DMS53 treated with DMSO at 0.1 percent for 48 hours (cell line): ENCODE measurements around the gene SLC4A4.

Source experiments
- DNase-seq: peaks from one replicate; lab custom pipeline; 2025; ENCODE audit not compliant: unreplicated experiment; lab: John Stamatoyannopoulos, UW

The SLC4A4 gene

DNA sequence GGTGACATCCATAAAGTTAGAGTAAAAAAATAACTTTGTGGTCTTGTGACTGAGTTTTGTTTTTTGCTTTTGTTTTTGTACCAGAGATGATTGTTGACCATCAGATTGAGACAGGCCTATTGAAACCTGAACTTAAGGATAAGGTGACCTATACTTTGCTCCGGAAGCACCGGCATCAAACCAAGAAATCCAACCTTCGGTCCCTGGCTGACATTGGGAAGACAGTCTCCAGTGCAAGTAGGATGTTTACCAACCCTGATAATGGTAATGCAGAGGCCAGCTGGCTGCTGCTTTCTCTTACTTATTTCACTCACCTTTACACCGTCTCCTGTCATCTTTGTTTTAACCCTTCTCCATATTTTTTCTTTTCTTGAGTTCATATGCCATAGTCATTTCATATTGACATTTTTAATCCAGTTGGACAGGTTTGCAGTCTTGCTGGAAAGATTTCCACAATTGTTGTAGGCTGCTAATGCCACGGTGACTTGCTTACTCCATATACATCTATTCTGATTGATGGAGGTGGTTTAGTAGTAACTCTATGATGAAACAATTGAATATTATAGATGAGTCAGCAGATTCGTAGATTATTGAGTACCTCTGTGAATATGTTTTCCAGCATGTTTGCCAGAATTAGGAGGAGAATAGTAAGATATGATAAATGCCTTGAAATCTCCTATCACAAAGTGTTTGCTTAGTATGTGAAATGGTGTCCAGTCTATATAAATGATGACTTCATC, 18.3 kb downstream of the SLC4A4 start:
- DNase-seq: no peak

DNA sequence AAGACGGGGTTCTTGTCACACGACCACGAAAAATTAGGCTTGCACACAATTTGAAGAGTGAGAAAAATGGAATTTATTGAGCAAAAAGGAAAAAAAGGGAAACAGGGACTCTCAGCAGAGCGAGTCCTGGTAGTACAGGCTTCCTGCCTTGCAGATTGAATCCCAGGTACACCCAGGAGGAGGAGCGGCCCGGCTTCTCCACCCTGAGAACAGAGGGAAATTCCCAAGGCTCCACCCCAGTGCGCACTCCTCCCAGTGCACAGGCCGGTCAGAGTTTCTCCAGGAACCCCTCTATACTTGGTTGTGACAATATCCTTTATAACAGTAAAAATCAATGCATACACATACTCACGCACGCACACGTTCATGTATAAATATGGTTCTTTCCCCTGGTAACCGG, 22.0 kb downstream of the SLC4A4 start:
- no peak for DNase-seq

- DNase-seq: no peak
Observed at GRCh38 chr4:71361476-71361875, 22.7 kb downstream of the SLC4A4 start.

GRCh38 chr4:71366766-71367165, 27.9 kb downstream of the SLC4A4 start:
- DNase-seq: no peak

DNA sequence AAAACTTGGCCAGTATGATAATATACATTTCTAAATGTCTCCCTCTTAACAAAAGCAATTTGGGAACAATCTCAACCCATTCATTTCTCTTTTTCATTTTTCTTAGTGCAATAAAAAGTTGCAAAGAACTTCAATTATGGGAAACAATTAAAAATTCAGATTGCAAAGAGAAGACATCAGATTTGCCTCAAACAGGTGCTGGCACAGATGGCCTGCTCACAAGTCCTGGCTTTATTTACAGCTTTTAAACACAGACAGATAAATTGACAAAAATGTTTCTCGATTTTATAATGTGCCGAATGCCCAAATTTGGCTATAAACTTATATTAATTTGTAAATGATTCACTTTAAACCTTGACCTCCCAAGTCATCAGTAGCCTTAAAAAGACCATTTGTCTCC, 28.7 kb downstream of the SLC4A4 start:
- DNase-seq: no peak

GRCh38 chr4:71368906-71369305, 30.1 kb downstream of the SLC4A4 start:
- no peak for DNase-seq

GRCh38 chr4:71369536-71369935, 30.7 kb downstream of the SLC4A4 start:
- no peak for DNase-seq

GRCh38 chr4:71375494-71375893, 36.7 kb downstream of the SLC4A4 start:
- no peak for DNase-seq

- no peak for DNase-seq
Observed at GRCh38 chr4:71377561-71377960, 38.7 kb downstream of the SLC4A4 start.

- DNase-seq: no peak
Observed at GRCh38 chr4:71379126-71379525, 40.3 kb downstream of the SLC4A4 start.

DNA sequence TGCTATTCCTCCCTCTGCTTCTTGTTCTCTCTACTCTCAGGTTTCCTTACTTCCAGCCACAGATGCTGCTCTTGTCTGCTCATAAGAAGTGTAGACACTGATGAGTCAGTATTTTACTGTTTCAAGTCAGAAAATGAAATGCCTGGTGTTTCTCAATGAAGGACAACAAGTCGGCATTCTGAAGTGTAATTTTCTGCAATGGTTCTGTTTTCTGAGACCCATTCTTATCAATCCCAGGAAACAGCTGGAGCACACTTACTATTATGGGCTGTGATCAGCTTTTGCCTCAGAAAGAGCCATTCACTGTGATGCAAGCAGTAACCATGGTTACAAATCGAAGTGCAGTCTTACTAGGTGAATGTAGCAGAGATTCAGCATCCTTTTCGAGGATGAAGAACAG, 42.0 kb downstream of the SLC4A4 start:
- DNase-seq: no peak

DNA sequence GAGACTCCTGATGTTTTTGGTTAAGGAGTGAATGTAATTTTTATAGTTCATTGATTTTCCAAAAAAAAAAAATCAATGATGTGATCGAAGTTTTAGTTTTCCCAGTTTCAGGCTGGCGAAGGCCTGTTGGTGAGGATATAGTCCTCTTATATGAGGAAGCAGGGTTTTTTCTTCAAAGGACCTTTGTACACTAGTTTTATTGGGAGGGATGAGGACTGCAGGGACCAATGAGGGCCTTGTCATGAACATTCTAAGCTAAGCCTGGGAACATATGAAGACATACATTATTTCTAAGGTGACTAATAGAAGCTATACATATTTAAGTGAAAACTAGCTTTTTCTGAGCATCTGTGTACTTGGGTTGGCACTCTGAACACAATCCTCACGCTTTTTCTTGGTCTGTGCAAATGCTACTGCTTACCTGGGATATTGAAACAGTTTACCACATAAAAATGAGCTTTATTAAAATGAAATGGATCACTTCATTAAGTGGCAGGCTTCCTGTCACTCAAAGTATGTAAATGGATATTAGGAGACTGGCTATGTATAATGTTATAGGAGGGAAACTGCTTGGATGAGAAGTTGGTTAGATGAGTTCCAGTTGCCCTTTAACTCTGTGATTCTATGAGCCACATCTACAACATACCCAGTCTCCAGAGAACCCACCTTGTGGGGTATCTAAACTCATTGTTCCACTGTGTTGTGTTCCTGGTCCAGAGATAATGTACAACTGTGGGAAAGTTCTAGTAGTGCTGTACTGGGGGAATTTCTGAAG, 43.5 kb downstream of the SLC4A4 start:
- DNase-seq: no peak

- no peak for DNase-seq
Observed at GRCh38 chr4:71382900-71383560, 44.2 kb downstream of the SLC4A4 start.

GRCh38 chr4:71383984-71384383, 45.2 kb downstream of the SLC4A4 start:
- DNase-seq: no peak

- no peak for DNase-seq
Observed at GRCh38 chr4:71389149-71389827, 50.5 kb downstream of the SLC4A4 start.

- DNase-seq: no peak
Observed at GRCh38 chr4:71392109-71392508, 53.3 kb downstream of the SLC4A4 start.

DNA sequence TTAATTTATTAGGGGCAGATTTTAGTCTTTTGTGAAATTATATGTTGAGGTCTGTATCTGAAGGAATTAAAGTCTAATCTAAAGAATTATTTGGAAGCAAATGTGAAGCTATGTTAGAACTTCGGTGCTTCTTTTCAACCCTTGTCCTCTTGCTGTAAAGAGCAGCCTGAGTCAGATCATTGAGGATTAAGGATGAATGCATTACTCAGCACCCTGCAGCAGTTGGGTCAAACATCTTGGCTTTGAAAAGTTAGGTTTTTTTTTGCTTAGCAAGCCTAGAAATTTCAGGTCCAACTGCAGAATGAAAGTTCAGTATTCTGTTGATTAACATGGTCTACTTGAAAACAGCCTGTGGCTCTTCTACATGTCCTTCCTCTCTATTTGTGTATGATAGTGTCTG, 57.6 kb downstream of the SLC4A4 start:
- DNase-seq: no peak

DNA sequence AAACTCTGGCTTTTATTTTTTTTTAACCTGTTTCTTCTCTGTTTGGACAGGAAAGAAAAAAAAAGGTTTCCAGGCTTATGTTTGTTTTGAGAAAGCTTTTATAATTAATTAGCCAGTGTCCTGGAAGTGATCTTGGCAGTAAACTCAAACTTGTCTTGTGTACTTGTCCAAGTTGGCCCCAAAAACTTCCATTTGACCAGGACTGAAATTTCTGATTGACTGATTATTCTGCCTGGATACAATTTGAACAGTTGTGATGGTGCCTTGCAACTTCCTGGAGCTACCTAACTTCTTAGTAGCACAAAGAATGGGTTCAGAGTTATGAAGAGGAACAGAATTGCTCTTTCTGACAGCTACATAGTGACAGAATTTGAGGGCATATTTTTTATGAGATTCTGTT, 62.0 kb downstream of the SLC4A4 start:
- no peak for DNase-seq

DNA sequence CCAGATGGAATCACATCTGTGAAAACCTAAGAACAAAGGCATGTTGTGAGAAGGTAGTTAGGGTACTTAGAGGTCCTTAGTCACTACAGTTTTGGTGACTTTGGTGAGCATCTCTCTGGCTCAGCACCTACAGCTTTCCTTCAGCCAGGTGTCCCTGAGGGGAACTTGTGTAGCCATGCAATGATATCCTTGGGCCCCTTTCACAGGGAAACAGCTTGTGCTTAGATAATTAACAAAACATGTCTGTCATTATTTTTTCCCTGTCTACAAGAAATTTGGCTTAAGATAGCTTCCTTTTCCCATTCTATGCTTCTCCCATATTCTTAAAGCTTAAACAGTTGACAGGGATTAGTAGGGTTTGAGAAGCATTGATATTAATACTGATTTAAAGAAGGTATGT, 63.8 kb downstream of the SLC4A4 start:
- DNase-seq: no peak

DNA sequence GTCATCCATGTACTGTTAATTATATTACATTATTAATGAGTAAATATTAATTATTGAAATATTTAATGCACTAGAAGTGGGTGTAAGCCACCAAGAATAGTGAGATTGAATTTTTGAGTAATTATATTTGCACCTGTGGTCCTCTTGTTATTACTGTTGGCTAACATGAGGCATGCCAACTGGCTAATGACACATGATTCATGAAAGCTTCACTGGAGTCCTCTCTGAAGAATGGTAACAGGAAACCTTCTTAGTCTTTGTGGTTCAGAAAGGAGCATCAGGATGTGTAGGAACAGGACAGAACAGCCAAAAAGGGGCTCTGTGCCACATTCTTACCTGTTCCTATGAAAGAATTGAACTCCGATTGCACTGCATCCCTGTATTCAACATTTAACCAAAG, 65.2 kb downstream of the SLC4A4 start:
- no peak for DNase-seq

DNA sequence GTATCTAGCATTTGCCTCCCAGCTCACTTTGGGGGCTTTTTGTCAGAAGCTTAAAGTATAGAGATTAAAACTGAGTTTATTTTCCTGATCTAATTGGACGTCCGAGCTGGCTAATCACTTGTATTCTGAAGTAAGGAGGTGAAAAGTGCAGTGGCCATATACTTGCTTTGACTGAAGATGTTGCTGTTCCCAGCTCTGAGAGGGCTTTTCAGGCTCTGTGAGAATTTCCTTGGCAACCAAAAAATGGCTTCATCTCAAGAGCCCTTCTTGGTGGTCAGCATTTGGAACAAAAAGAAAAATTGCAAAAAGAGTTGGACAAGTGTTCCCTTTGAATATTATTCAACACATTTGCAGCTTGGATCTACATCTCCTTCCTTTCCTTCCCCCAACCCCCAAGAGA, 67.0 kb downstream of the SLC4A4 start:
- no peak for DNase-seq
